ENCODE results near the gene CD164L2. TPM values are rescaled to one million over a fixed set of nuclear protein-coding genes. Genes with fewer than 3 reads are reported as not detected.

Gene CD164L2
- total RNA-seq, 4 donors from 2014 or later, result not detected

DNA sequence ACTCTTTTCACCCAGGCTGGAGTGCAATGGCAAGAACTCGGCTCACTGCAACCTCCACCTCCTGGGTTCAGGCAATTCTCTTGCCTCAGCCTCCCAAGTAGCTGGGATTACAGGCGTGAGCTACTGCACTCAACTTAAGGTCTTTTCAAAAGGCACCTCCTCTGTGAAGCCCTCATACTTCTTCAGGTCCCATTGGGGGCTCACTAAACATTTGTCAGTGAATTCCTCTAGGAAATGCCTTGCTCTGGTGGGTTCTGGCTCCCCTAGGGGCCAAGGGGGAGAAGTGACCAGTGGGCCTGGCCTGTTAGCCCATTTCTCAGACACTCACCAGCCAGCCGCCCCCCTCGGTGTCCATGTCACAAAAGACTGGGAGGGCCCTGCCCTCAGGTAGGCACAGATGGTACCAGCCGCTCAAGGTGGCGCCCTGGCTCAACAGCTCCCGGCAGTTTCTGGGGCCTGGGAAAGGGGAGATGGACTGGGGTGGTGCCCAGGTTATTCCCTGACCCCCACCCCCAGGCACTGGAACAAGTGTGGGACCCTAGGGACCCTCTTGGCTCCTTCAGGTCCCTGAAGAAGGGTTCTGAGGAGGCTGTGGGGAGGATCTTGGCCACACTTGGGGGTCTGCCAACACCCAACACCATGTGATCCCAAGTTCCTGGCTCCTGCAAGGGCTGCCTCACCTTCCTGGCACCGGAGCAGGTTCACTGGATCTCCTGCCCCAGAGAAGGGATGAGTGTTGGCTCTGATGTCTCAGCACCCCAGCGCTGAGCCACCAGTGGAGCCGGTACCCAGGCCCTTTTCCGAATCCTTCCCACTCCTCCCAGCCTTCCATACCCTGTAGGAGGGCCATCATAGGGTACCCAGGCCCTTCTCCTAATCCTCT is 10.1 kb downstream of the CD164L2 start:
- TF ChIP-seq EP300 (IDR thresholded peaks at IDR 0.05) (no peak), POLR2AphosphoS5 (IDR thresholded peaks at IDR 0.05) (no peak), POLR2A (IDR thresholded peaks at IDR 0.05) (no peak)
- TF ChIP-seq, protein P1, sequence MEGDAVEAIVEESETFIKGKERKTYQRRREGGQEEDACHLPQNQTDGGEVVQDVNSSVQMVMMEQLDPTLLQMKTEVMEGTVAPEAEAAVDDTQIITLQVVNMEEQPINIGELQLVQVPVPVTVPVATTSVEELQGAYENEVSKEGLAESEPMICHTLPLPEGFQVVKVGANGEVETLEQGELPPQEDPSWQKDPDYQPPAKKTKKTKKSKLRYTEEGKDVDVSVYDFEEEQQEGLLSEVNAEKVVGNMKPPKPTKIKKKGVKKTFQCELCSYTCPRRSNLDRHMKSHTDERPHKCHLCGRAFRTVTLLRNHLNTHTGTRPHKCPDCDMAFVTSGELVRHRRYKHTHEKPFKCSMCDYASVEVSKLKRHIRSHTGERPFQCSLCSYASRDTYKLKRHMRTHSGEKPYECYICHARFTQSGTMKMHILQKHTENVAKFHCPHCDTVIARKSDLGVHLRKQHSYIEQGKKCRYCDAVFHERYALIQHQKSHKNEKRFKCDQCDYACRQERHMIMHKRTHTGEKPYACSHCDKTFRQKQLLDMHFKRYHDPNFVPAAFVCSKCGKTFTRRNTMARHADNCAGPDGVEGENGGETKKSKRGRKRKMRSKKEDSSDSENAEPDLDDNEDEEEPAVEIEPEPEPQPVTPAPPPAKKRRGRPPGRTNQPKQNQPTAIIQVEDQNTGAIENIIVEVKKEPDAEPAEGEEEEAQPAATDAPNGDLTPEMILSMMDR (IDR thresholded peaks at IDR 0.05), result no peak
- ATAC-seq, result no peak
- no peaks in the 10 kb centered on the region for H3K27me3 ChIP-seq
- H3K4me1 ChIP-seq, result peaks cover 0 to 22% (median 0%) of the 10 kb centered on the region in 3 donors
- no peak overlapping the region for H3K4me3 ChIP-seq
- H3K9me3 ChIP-seq, result no peaks in the 10 kb centered on the region
- H3K27ac ChIP-seq, result no peak overlapping the region
- WGBS, 2 donors (ENCODE audit: low coverage in 1 of 2), result 94% methylated on average over 3 of the region's 11 CpGs; no CpG with 5 or more reads in 1 of the 2 donors
- H3K36me3 ChIP-seq, result no peaks in the 10 kb centered on the region

- WGBS, 2 donors (ENCODE audit: low coverage in 1 of 2), result 82% methylated on average over 15 of the region's 19 CpGs; no CpG with 5 or more reads in 1 of the 2 donors
- Histone ChIP-seq H3K27ac (no peak overlapping the region), H3K4me3 (no peak overlapping the region), H3K36me3 (no peaks in the 10 kb centered on the region), H3K27me3 (no peaks in the 10 kb centered on the region), H3K4me1 (peaks cover 5 to 30% (median 7%) of the 10 kb centered on the region in 3 donors), H3K9me3 (no peaks in the 10 kb centered on the region)
- TF ChIP-seq EP300 (IDR thresholded peaks at IDR 0.05), result no peak
- TF ChIP-seq, protein P1 (IDR thresholded peaks at IDR 0.05), result no peak
- TF ChIP-seq POLR2AphosphoS5 (IDR thresholded peaks at IDR 0.05), result no peak
- ATAC-seq, result no peak
Measured at GRCh38 chr1:27372022-27372807, 10.9 kb downstream of the CD164L2 start.

GRCh38 chr1:27368869-27369582 is 14.1 kb downstream of the CD164L2 start:
- Histone ChIP-seq H3K9me3 (no peaks in the 10 kb centered on the region), H3K36me3 (peaks cover 0 to 8% of the 10 kb centered on the region in 2 donors), H3K27me3 (no peaks in the 10 kb centered on the region), H3K27ac (peak overlapping the region in 1 of 4 donors; percentile 19), H3K4me3 (no peak overlapping the region), H3K4me1 (peaks cover 9 to 54% (median 19%) of the 10 kb centered on the region in 3 donors)
- TF ChIP-seq POLR2A (IDR thresholded peaks at IDR 0.05) (no peak), EP300 (IDR thresholded peaks at IDR 0.05) (no peak), POLR2AphosphoS5 (IDR thresholded peaks at IDR 0.05) (no peak)
- TF ChIP-seq, protein P1 (IDR thresholded peaks at IDR 0.05), result peak in 3 of 4 experiments; percentile 8 to 12 (median 9)
- no peak for ATAC-seq
- WGBS, 2 donors (ENCODE audit: low coverage in 1 of 2), result 70 to 96% methylated on average over 7 to 9 of the region's 13 CpGs

DNA sequence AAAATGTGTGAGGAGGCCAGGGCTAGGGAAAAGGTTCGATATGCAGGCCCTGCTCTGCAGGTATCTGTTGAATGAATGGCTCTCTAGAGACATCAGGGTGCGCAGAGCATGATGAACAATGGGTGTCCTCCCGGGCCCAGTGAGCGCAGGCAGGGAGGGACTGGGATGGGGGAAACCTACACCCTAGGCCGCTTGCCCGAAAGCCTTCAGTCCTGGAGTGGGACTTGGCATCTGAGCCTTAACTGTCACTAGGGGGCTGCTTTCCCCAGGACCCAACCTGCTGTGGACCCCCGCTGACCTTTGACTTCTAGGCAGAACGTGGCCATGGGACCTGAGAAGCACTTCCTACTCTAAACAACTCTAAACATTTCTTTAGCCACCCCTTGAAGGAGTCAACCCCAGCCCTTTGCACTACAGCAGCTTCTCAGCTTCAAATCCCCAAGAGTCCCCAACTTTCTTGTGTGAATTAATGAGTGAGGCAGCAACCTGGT is 15.9 kb downstream of the CD164L2 start:
- 20% methylated on average over 1 of the region's 8 CpGs; no CpG with 5 or more reads in 1 of the 2 donors for WGBS, 2 donors (ENCODE audit: low coverage in 1 of 2)
- no peak for ATAC-seq
- Histone ChIP-seq H3K36me3 (peaks cover 0 to 26% of the 10 kb centered on the region in 2 donors), H3K4me1 (peaks cover 9 to 57% (median 19%) of the 10 kb centered on the region in 3 donors), H3K27me3 (no peaks in the 10 kb centered on the region), H3K4me3 (peak overlapping the region; percentile 69 to 91), H3K9me3 (no peaks in the 10 kb centered on the region), H3K27ac (peak overlapping the region; percentile 94 to 99 (median 98))
- TF ChIP-seq EP300 (IDR thresholded peaks at IDR 0.05) (no peak), POLR2AphosphoS5 (IDR thresholded peaks at IDR 0.05) (no peak), POLR2A (IDR thresholded peaks at IDR 0.05) (no peak)
- TF ChIP-seq, protein P1 (IDR thresholded peaks at IDR 0.05), result no peak

Measured in gastroesophageal sphincter (tissue), 4 donors.